Activated naive CD4-positive, alpha-beta T cell treated with anti-CD3 and anti-CD28 coated beads for 36 hours (primary cell): Measurements from ENCODE around the gene SLC6A11. TPM values are rescaled to one million over a fixed set of nuclear protein-coding genes. Genes with fewer than 3 reads are reported as not detected.
A peak's percentile ranks its signal among the peaks of the same experiment; 100 is the strongest.

ENCODE experiments used
- CTCF ChIA-PET: fragments of 350-600 bp; sonication (Branson Sonifier 250); formaldehyde crosslinking; loops from one replicate; lab custom pipeline; 2021; ENCODE audit warnings: antibody characterized with exemption; lab: Charles Lee
- DNase-seq: peaks from one replicate; pipeline ENCODE4 v3.0.0-alpha.2; 2020
- H3K27ac Mint-ChIP-seq: one replicate; pipeline ENCODE4 v1.8.0; 2021; ENCODE audit warnings: mild to moderate bottlenecking, mixed read lengths
- H3K27me3 Mint-ChIP-seq: one replicate; pipeline ENCODE4 v1.8.0; 2021; ENCODE audit warnings: low read depth, mixed read lengths
- H3K36me3 Mint-ChIP-seq: one replicate; pipeline ENCODE4 v1.8.0; 2021; ENCODE audit warnings: low read depth, mixed read lengths
- H3K4me1 Mint-ChIP-seq: one replicate; pipeline ENCODE4 v1.8.0; 2021; ENCODE audit warnings: low read depth, mixed read lengths
- H3K4me3 Mint-ChIP-seq: one replicate; pipeline ENCODE4 v1.8.0; 2021; ENCODE audit warnings: mild to moderate bottlenecking, moderate library complexity, mixed read lengths
- H3K9me3 Mint-ChIP-seq: one replicate; pipeline ENCODE4 v1.8.0; 2021; ENCODE audit warnings: mixed read lengths
- intact Hi-C: fragments of 100-400 bp; cut with micrococcal nuclease; formaldehyde crosslinking; loops from one replicate; pipeline ENCODE4 v1.15.1; 2023
- total RNA-seq, 2 experiments: library from RNA; stranded (reverse); gene quantifications; one replicate each; pipeline ENCODE4 v1.2.3, GENCODE V29; 2021

SLC6A11 gene
- total RNA-seq, 2 experiments from 2014 or later: not detected

- no peaks in the 10 kb centered on the region for H3K9me3 Mint-ChIP-seq
- no peak for DNase-seq
- H3K36me3 Mint-ChIP-seq: no peaks in the 10 kb centered on the region
- H3K4me1 Mint-ChIP-seq: no peaks in the 10 kb centered on the region
- CTCF ChIA-PET: no interaction called here
- H3K4me3 Mint-ChIP-seq: no peak overlapping the region
- H3K27ac Mint-ChIP-seq: no peak overlapping the region
- intact Hi-C loops: no loop called here
- H3K27me3 Mint-ChIP-seq: peaks cover 5% of the 10 kb centered on the region
Observed at GRCh38 chr3:10824468-10824867, 8.4 kb downstream of the SLC6A11 start.

- intact Hi-C loops: no loop called here
- Mint-ChIP-seq H3K36me3 (no peaks in the 10 kb centered on the region), H3K27ac (no peak overlapping the region), H3K9me3 (no peaks in the 10 kb centered on the region), H3K27me3 (peaks cover 8% of the 10 kb centered on the region), H3K4me3 (no peak overlapping the region), H3K4me1 (no peaks in the 10 kb centered on the region)
- CTCF ChIA-PET: no interaction called here
- DNase-seq: no peak
Observed at GRCh38 chr3:10833855-10834414, 17.9 kb downstream of the SLC6A11 start.

- Mint-ChIP-seq H3K9me3 (no peaks in the 10 kb centered on the region), H3K27ac (no peak overlapping the region), H3K4me3 (no peak overlapping the region), H3K4me1 (no peaks in the 10 kb centered on the region), H3K36me3 (no peaks in the 10 kb centered on the region), H3K27me3 (peaks cover 8% of the 10 kb centered on the region)
- CTCF ChIA-PET: interaction anchor here (0.7 kb wide), 1 partner anchor 13 kb away, joined by 5 read pairs; no protein-coding TSS in a partner anchor
- intact Hi-C loops: no loop called here
- no peak for DNase-seq
Observed at GRCh38 chr3:10834951-10835350, 18.9 kb downstream of the SLC6A11 start.

DNA sequence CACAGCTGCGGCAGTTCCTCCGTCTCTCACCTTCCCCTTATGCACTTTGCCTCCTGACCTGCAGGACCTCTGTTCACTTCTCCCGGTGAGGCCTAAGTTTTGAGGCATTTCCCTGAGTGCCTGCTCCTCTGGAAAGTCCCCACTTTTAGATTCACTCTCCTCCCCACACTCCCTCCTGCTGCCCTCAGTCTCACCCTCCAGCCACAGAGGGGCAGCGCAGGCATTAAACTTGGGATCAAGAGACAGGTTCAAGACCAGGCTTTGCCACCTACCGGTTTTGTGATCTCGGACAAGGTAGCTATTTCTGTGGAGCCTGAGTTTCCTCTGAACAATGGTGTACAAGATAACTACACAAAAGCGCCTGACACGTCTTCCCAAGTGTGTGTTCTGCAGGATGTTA, 19.4 kb downstream of the SLC6A11 start:
- intact Hi-C loops: no loop called here
- no peaks in the 10 kb centered on the region for H3K9me3 Mint-ChIP-seq
- H3K27me3 Mint-ChIP-seq: peaks cover 8% of the 10 kb centered on the region
- no peak overlapping the region for H3K4me3 Mint-ChIP-seq
- peak; percentile 16 for DNase-seq
- H3K36me3 Mint-ChIP-seq: no peaks in the 10 kb centered on the region
- H3K27ac Mint-ChIP-seq: no peak overlapping the region
- CTCF ChIA-PET: interaction anchor here (0.6 kb wide), 1 partner anchor 20 kb away, joined by 3 read pairs; no protein-coding TSS in a partner anchor
- no peaks in the 10 kb centered on the region for H3K4me1 Mint-ChIP-seq

- Mint-ChIP-seq H3K36me3 (no peaks in the 10 kb centered on the region), H3K9me3 (no peaks in the 10 kb centered on the region), H3K27ac (no peak overlapping the region), H3K27me3 (peaks cover 8% of the 10 kb centered on the region), H3K4me1 (no peaks in the 10 kb centered on the region), H3K4me3 (no peak overlapping the region)
- intact Hi-C loops: no loop called here
- CTCF ChIA-PET: no interaction called here
- no peak for DNase-seq
Observed at GRCh38 chr3:10836676-10837075, 20.6 kb downstream of the SLC6A11 start.

DNA sequence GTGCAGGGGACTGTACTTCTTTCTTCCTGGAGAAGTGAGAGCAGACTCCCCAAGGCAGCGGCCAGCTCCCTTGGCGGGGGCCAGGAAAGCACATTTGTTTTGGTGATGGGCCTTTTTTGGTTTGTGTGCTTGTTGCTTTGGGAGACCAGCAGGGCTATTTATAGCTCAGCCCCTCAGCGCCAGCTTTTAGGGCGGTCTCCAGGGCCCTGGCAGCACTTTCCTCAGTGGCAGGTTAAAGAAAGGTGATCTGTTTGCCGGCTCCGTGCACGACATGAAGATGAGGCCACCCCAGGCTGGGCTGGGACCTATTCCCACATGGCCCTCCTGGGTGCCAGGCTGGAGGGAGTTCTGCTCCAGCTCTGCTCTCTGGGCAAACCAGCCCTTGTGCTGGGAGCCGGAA, 21.8 kb downstream of the SLC6A11 start:
- no peak for DNase-seq
- H3K27me3 Mint-ChIP-seq: peaks cover 8% of the 10 kb centered on the region
- H3K9me3 Mint-ChIP-seq: no peaks in the 10 kb centered on the region
- CTCF ChIA-PET: interaction anchor here (0.5 kb wide), 1 partner anchor 54 kb away, joined by 3 read pairs; no protein-coding TSS in a partner anchor
- no peak overlapping the region for H3K27ac Mint-ChIP-seq
- no peaks in the 10 kb centered on the region for H3K36me3 Mint-ChIP-seq
- H3K4me3 Mint-ChIP-seq: no peak overlapping the region
- no peaks in the 10 kb centered on the region for H3K4me1 Mint-ChIP-seq
- intact Hi-C loops: no loop called here

DNA sequence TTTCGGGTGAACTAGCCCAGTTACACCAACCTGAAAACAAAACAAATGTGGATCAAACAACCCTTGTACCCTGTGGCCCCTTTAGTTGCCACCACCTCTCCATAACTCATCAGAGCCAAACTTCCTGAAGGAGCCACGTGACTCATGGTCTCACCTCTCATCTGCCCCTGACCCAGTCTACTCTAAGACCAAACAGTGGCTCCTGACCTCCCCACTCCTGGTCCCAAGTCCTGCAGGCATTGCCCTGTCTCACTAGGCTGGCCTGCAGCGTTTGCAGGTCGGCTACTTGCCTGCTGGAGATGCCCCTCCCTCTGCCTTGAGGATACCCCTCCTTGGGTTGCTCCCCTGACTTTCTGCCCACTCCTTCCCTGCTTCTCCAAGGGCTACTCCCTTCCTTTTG, 23.1 kb downstream of the SLC6A11 start:
- intact Hi-C loops: no loop called here
- H3K36me3 Mint-ChIP-seq: no peaks in the 10 kb centered on the region
- CTCF ChIA-PET: no interaction called here
- no peak for DNase-seq
- H3K4me1 Mint-ChIP-seq: no peaks in the 10 kb centered on the region
- no peaks in the 10 kb centered on the region for H3K9me3 Mint-ChIP-seq
- H3K4me3 Mint-ChIP-seq: no peak overlapping the region
- no peak overlapping the region for H3K27ac Mint-ChIP-seq
- H3K27me3 Mint-ChIP-seq: peaks cover 15% of the 10 kb centered on the region

DNA sequence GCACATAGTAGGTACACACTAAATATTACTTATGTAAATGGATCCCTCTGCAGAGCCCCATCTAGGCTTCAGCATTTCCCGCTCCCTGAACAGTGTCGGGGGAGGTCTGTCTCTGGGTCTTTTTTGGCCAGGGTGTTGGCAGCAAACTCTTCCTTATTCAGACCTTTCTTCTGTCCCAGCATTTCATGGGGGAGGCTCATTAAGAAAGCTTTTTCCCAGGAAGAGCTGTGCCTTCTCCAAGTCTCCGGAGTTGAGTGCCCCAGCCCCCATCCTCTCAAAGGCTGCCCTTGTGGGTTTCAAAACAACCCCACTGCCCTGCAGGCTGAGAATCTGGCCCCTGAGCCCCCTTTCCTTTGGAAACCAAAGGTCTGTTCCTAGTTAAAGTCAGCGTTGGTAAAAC, 25.1 kb downstream of the SLC6A11 start:
- Mint-ChIP-seq H3K27ac (no peak overlapping the region), H3K4me3 (no peak overlapping the region), H3K9me3 (no peaks in the 10 kb centered on the region), H3K4me1 (no peaks in the 10 kb centered on the region), H3K36me3 (no peaks in the 10 kb centered on the region), H3K27me3 (peaks cover 20% of the 10 kb centered on the region)
- CTCF ChIA-PET: interaction anchor here (1.3 kb wide), 1 partner anchor 219 kb away, joined by 3 read pairs; no protein-coding TSS in a partner anchor
- no peak for DNase-seq
- intact Hi-C loops: loop anchor here (10.0 kb wide), 1 partner anchor 406 kb away; no protein-coding TSS in a partner anchor

- Mint-ChIP-seq H3K4me3 (no peak overlapping the region), H3K27ac (no peak overlapping the region)
Observed at GRCh38 chr3:10843378-10843777, 27.4 kb downstream of the SLC6A11 start.

DNA sequence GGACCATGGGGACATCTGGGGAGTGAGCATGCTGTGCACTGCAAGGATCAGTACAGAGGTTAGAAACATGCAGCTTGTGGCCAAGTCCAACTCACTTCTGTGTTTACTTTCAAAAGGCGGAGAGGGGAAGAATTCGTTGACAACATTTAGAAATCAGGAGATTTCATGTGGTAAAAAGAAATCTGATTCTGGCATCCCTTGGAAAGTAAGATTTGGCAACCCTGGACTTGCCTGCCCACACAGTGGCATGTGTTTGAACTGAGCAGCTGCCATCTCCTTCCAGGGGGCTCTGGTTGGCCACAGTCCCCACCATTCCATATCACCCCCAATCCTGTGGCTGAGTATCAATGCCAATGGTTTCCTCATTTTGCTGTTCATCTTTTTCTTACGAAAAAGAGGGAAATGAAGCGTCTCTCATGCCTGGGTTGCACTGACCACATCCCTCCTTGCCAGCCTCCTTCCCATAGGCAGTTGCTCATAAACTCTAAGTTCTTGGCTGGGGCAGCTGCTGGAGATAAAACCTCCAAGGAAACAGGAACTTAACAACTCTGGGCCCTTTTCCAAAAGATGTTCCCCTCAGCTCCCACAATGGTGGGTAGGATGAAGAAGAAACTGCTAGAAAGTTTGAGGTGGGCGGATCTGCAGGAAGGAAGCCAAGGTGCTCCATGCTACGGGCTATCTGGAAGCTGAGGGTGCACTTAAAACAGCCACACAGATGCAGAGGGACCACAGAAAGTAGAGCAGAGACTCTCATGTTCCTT, 29.2 kb downstream of the SLC6A11 start:
- CTCF ChIA-PET: no interaction called here
- Mint-ChIP-seq H3K4me1 (peaks cover 8% of the 10 kb centered on the region), H3K4me3 (no peak overlapping the region), H3K27ac (no peak overlapping the region), H3K27me3 (peaks cover 37% of the 10 kb centered on the region), H3K36me3 (no peaks in the 10 kb centered on the region), H3K9me3 (peaks cover 4% of the 10 kb centered on the region)
- intact Hi-C loops: loop anchor here (10.0 kb wide), 1 partner anchor 410 kb away; no protein-coding TSS in a partner anchor
- no peak for DNase-seq

More at GRCh38 chr3:10843378-10843777, 27.4 kb downstream of the SLC6A11 start:
- Mint-ChIP-seq H3K9me3 (peaks cover 4% of the 10 kb centered on the region), H3K4me1 (peaks cover 5% of the 10 kb centered on the region), H3K27me3 (peaks cover 32% of the 10 kb centered on the region), H3K36me3 (no peaks in the 10 kb centered on the region)
- DNase-seq: no peak
- intact Hi-C loops: loop anchor here (10.0 kb wide), 1 partner anchor 409 kb away; no protein-coding TSS in a partner anchor
- CTCF ChIA-PET: interaction anchor here (0.6 kb wide), 1 partner anchor 152 kb away, joined by 3 read pairs; no protein-coding TSS in a partner anchor

GRCh38 chr3:10845839-10846656, 30.0 kb downstream of the SLC6A11 start:
- intact Hi-C loops: loop anchor here (10.0 kb wide), 1 partner anchor 411 kb away; no protein-coding TSS in a partner anchor
- H3K4me3 Mint-ChIP-seq: no peak overlapping the region
- H3K27me3 Mint-ChIP-seq: peaks cover 43% of the 10 kb centered on the region
- H3K27ac Mint-ChIP-seq: no peak overlapping the region
- H3K4me1 Mint-ChIP-seq: peaks cover 8% of the 10 kb centered on the region
- peak; percentile 25 for DNase-seq
- CTCF ChIA-PET: no interaction called here
- peaks cover 4% of the 10 kb centered on the region for H3K9me3 Mint-ChIP-seq
- H3K36me3 Mint-ChIP-seq: no peaks in the 10 kb centered on the region

GRCh38 chr3:10846657-10846975, 30.6 kb downstream of the SLC6A11 start:
- DNase-seq: no peak
- peaks cover 8% of the 10 kb centered on the region for H3K4me1 Mint-ChIP-seq
- intact Hi-C loops: loop anchor here (10.0 kb wide), 1 partner anchor 412 kb away; no protein-coding TSS in a partner anchor
- H3K27me3 Mint-ChIP-seq: peaks cover 43% of the 10 kb centered on the region
- no peak overlapping the region for H3K27ac Mint-ChIP-seq
- CTCF ChIA-PET: no interaction called here
- no peak overlapping the region for H3K4me3 Mint-ChIP-seq
- H3K36me3 Mint-ChIP-seq: no peaks in the 10 kb centered on the region
- H3K9me3 Mint-ChIP-seq: peaks cover 4% of the 10 kb centered on the region
